ENCODE data around the gene NELFB.
A peak's percentile ranks its signal among the peaks of the same experiment; 100 is the strongest.

The NELFB gene

GRCh38 chr9:137278721-137279711 is 23.9 kb downstream of the NELFB start:
- Mint-ChIP-seq H3K9me3 (no peaks in the 10 kb centered on the region), H3K4me1 (peaks cover 24% of the 10 kb centered on the region), H3K27me3 (peaks cover 57% of the 10 kb centered on the region), H3K27ac (no peak overlapping the region), H3K36me3 (peaks cover 3% of the 10 kb centered on the region), H3K4me3 (no peak overlapping the region)
- CTCF ChIA-PET, result interaction anchor here (1.0 kb wide), 1 partner anchor 226 kb away, joined by 3 read pairs; no protein-coding TSS in a partner anchor
- no peak for DNase-seq

GRCh38 chr9:137279741-137280473 is 24.8 kb downstream of the NELFB start:
- Mint-ChIP-seq H3K36me3 (peaks cover 3% of the 10 kb centered on the region), H3K4me3 (no peak overlapping the region), H3K27me3 (peaks cover 57% of the 10 kb centered on the region), H3K27ac (no peak overlapping the region), H3K9me3 (no peaks in the 10 kb centered on the region), H3K4me1 (peaks cover 21% of the 10 kb centered on the region)
- DNase-seq, result no peak
- CTCF ChIA-PET, result interaction anchor here (1.0 kb wide), 1 partner anchor 225 kb away, joined by 3 read pairs; no protein-coding TSS in a partner anchor

DNA sequence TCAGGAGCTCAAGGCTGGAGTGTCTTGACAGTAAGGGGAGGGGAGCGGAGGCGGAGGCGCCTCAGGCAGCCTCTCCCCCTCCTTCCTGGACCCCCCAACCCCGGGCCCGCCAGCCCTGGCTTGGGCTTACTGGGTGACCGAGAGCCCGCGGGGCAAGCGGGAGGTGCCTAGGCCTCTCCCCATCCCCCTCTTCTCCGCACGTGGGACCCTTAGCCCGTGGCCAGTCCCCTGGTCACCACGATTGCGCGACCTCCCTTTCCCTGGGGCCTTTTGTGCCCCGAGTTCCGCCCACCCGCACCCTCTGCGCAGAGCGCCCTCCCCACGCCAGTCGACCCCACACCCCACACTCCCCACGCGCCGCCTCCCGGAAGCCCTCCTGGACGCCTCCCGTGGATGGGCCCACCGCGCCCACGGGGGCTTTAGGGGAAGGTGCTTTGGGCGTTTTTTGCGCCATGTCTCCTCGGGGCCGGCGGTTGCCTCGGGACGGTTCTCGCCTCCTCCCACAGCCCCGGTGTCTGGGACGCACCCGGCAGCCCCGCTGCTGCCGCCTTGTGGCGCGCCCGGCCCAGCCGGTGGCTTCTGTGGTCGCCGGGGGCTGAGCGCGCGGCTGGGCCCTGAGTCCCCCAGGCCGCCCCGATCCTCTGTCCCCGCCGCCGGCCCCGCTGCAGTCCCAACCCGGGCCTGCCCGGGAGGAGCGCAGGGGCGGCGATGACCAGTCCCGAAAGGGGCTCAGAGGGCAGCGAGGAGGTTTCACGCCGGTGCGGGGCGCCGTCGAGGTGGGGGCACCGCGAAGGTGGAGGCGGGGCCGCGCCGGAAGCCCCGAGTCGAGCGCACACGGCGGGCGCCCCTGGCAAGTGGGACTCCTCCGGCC is 25.6 kb downstream of the NELFB start:
- CTCF ChIA-PET, result interaction anchor here (1.0 kb wide), 1 partner anchor 225 kb away, joined by 3 read pairs; no protein-coding TSS in a partner anchor
- H3K27me3 Mint-ChIP-seq, result peaks cover 55% of the 10 kb centered on the region
- no peak for DNase-seq
- peaks cover 17% of the 10 kb centered on the region for H3K4me1 Mint-ChIP-seq
- no peak overlapping the region for H3K27ac Mint-ChIP-seq
- H3K9me3 Mint-ChIP-seq, result no peaks in the 10 kb centered on the region
- H3K36me3 Mint-ChIP-seq, result peaks cover 3% of the 10 kb centered on the region
- H3K4me3 Mint-ChIP-seq, result no peak overlapping the region

GRCh38 chr9:137281345-137282116 is 26.4 kb downstream of the NELFB start:
- H3K4me3 Mint-ChIP-seq, result no peak overlapping the region
- no peak for DNase-seq
- H3K9me3 Mint-ChIP-seq, result no peaks in the 10 kb centered on the region
- H3K36me3 Mint-ChIP-seq, result peaks cover 3% of the 10 kb centered on the region
- CTCF ChIA-PET, result interaction anchor here (0.6 kb wide), 1 partner anchor 139 kb away, joined by 3 read pairs; no protein-coding TSS in a partner anchor
- peaks cover 50% of the 10 kb centered on the region for H3K27me3 Mint-ChIP-seq
- peaks cover 15% of the 10 kb centered on the region for H3K4me1 Mint-ChIP-seq
- no peak overlapping the region for H3K27ac Mint-ChIP-seq

DNA sequence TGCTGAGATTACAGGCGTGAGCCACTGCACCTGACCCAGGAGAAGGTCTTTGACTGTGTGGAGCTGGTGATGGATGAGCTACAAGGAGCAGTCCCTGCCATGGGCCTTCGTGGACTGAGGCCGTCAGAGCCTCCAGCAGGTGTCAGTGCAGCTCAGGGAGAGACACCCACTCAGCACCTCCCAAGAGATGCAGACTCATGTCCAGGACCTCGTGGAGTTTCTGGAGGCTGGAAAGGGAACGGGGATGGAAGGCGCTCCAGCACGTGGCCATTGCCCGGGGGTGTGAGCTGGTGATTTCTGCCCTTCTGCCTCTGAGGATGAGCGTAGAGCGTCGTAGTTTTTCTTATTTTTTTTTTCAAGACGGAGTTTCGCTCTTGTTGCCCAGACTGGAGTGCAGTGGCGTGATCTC is 31.9 kb downstream of the NELFB start:
- peak; percentile 71 for DNase-seq
- no peak overlapping the region for H3K27ac Mint-ChIP-seq
- peaks cover 3% of the 10 kb centered on the region for H3K36me3 Mint-ChIP-seq
- peaks cover 26% of the 10 kb centered on the region for H3K27me3 Mint-ChIP-seq
- no peaks in the 10 kb centered on the region for H3K9me3 Mint-ChIP-seq
- no peak overlapping the region for H3K4me3 Mint-ChIP-seq
- peaks cover 5% of the 10 kb centered on the region for H3K4me1 Mint-ChIP-seq
- CTCF ChIA-PET, result interaction anchor here (0.6 to 1.8 kb wide), 12 partner anchors 10 to 238 kb away, joined by 3 to 8 read pairs (median 4); no protein-coding TSS in a partner anchor

GRCh38 chr9:137293094-137293481 is 38.0 kb downstream of the NELFB start:
- Mint-ChIP-seq H3K36me3 (no peaks in the 10 kb centered on the region), H3K4me1 (peaks cover 12% of the 10 kb centered on the region), H3K4me3 (no peak overlapping the region), H3K9me3 (no peaks in the 10 kb centered on the region), H3K27ac (no peak overlapping the region), H3K27me3 (peaks cover 52% of the 10 kb centered on the region)
- DNase-seq, result no peak
- CTCF ChIA-PET, result interaction anchor here (1.0 to 2.2 kb wide), 2 partner anchors 9 to 153 kb away, joined by 4 to 7 read pairs; partner anchors contain the start of gene NRARP

DNA sequence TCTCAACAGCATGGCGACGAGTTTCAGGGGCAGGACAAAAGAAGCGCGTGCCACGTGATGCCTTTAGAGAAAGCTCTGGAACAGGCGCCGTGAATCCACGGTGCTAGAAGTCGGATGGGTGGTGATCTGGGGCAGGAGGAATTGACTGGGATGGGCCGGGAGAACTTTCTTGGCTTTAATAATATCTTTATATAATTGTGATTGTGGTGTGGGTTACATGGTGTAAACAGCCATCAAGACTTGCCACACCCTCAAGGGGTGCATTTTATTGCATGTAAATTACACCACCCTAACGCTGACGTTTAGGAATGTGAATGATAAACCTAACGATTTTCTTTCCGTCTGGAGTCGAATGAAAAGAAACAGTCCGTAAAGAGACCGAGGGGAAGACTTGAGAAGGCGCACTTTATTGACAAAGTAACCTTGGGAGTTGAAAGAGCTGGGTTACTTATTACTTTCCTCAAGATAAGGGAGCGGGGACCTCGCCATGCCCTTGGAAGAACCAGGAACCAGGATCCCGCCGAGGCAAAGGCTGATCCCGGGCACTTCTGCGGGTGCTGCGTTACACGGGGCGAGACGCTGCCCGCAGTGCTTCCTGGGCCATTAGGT is 38.5 kb downstream of the NELFB start:
- CTCF ChIA-PET, result interaction anchor here (1.0 to 2.2 kb wide), 2 partner anchors 8 to 152 kb away, joined by 4 to 7 read pairs; partner anchors contain the start of gene NRARP
- no peaks in the 10 kb centered on the region for H3K9me3 Mint-ChIP-seq
- no peak for DNase-seq
- no peak overlapping the region for H3K4me3 Mint-ChIP-seq
- H3K36me3 Mint-ChIP-seq, result no peaks in the 10 kb centered on the region
- no peak overlapping the region for H3K27ac Mint-ChIP-seq
- peaks cover 12% of the 10 kb centered on the region for H3K4me1 Mint-ChIP-seq
- peaks cover 57% of the 10 kb centered on the region for H3K27me3 Mint-ChIP-seq

- DNase-seq, result no peak
- Mint-ChIP-seq H3K36me3 (no peaks in the 10 kb centered on the region), H3K27ac (no peak overlapping the region), H3K9me3 (no peaks in the 10 kb centered on the region), H3K4me3 (peak overlapping the region; percentile 18), H3K4me1 (peaks cover 12% of the 10 kb centered on the region), H3K27me3 (peaks cover 63% of the 10 kb centered on the region)
- CTCF ChIA-PET, result interaction anchor here (0.7 to 2.2 kb wide), 3 partner anchors 9 to 163 kb away, joined by 3 to 7 read pairs (median 4); no protein-coding TSS in a partner anchor
Observed at GRCh38 chr9:137294091-137294680, 39.1 kb downstream of the NELFB start.

- Mint-ChIP-seq H3K4me3 (peak overlapping the region; percentile 18), H3K4me1 (peaks cover 13% of the 10 kb centered on the region), H3K27ac (no peak overlapping the region), H3K9me3 (no peaks in the 10 kb centered on the region), H3K36me3 (no peaks in the 10 kb centered on the region), H3K27me3 (peaks cover 69% of the 10 kb centered on the region)
- no peak for DNase-seq
- CTCF ChIA-PET, result interaction anchor here (0.7 to 2.2 kb wide), 3 partner anchors 9 to 164 kb away, joined by 3 to 7 read pairs (median 4); no protein-coding TSS in a partner anchor
Observed at GRCh38 chr9:137294681-137295237, 39.6 kb downstream of the NELFB start.

- peaks cover 16% of the 10 kb centered on the region for H3K4me1 Mint-ChIP-seq
- peaks cover 74% of the 10 kb centered on the region for H3K27me3 Mint-ChIP-seq
- H3K9me3 Mint-ChIP-seq, result no peaks in the 10 kb centered on the region
- no peak overlapping the region for H3K27ac Mint-ChIP-seq
- CTCF ChIA-PET, result interaction anchor here (2.2 kb wide), 1 partner anchor 150 kb away, joined by 7 read pairs; no protein-coding TSS in a partner anchor
- peak; percentile 61 for DNase-seq
- H3K36me3 Mint-ChIP-seq, result no peaks in the 10 kb centered on the region
- H3K4me3 Mint-ChIP-seq, result no peak overlapping the region
Observed at GRCh38 chr9:137295238-137295811, 40.2 kb downstream of the NELFB start.

- CTCF ChIA-PET, result no interaction called here
- Mint-ChIP-seq H3K4me3 (peak overlapping the region; percentile 44), H3K36me3 (peaks cover 1% of the 10 kb centered on the region), H3K27ac (no peak overlapping the region), H3K27me3 (peaks cover 81% of the 10 kb centered on the region), H3K4me1 (peaks cover 20% of the 10 kb centered on the region), H3K9me3 (no peaks in the 10 kb centered on the region)
- no peak for DNase-seq
Observed at GRCh38 chr9:137295849-137296669, 40.9 kb downstream of the NELFB start.

Data from activated naive CD4-positive, alpha-beta T cell treated with anti-CD3 and anti-CD28 coated beads, Interleukin-2, amount 10 ng/mL, durations not matched to agents 7 days and 5 days (primary cell).